Suprapubic skin (tissue), 4 donors: ENCODE measurements around the gene ZNF606.

ENCODE experiments used
- EP300 ChIP-seq: sonication (generic); formaldehyde crosslinking; IDR thresholded peaks from one replicate; pipeline ENCODE4 v1.6.1; 2017; ENCODE audit warnings: antibody characterized with exemption
- POLR2A ChIP-seq, 2 donors: fragments of 450-650 bp; IDR thresholded peaks; one replicate each; pipeline ENCODE4 v1.6.1; 2017; ENCODE audit warnings: antibody characterized with exemption in 2 of 2, mild to moderate bottlenecking in 2 of 2, moderate library complexity in 2 of 2
- POLR2AphosphoS5 ChIP-seq, 3 donors: sonication (generic); formaldehyde crosslinking; IDR thresholded peaks; one replicate each; pipeline ENCODE4 v1.6.1; 2017; ENCODE audit warnings: antibody characterized with exemption in 3 of 3
- TF ChIP-seq, protein P1 (sequence below), 2 donors: fragments of 200-600 bp in 1 of 2; fragments of 450-650 bp in 1 of 2; sonication (generic) in 1 of 2; IDR thresholded peaks; one replicate each; pipeline ENCODE4 v1.5.1; 2016 to 2019; ENCODE audit warnings: antibody characterized with exemption in 2 of 2, mild to moderate bottlenecking in 1 of 2, moderate library complexity in 1 of 2

DNA sequence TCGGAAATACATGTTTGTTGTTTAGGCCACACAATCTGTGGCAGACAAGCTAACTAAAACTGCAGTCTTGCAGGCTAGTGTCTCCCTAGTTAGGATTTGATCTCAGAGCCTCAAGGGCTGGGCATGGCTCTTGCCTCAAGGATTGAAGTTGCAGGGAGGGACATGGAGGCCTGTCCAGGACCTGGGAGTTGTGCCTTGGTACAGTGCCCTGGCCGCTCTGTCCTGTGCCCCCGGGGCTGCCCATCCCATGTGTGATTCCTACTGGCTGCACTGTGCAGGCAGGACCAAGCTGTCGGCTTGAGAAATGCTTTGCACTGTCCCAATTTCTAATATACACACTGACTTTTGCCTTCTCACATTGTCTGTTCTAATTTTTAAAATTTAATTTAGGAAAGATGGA, 47.6 kb downstream of the ZNF606 start:
- no peak for TF ChIP-seq POLR2AphosphoS5 (IDR thresholded peaks at IDR 0.05)
- TF ChIP-seq POLR2A (IDR thresholded peaks at IDR 0.05), result no peak
- TF ChIP-seq, protein P1, sequence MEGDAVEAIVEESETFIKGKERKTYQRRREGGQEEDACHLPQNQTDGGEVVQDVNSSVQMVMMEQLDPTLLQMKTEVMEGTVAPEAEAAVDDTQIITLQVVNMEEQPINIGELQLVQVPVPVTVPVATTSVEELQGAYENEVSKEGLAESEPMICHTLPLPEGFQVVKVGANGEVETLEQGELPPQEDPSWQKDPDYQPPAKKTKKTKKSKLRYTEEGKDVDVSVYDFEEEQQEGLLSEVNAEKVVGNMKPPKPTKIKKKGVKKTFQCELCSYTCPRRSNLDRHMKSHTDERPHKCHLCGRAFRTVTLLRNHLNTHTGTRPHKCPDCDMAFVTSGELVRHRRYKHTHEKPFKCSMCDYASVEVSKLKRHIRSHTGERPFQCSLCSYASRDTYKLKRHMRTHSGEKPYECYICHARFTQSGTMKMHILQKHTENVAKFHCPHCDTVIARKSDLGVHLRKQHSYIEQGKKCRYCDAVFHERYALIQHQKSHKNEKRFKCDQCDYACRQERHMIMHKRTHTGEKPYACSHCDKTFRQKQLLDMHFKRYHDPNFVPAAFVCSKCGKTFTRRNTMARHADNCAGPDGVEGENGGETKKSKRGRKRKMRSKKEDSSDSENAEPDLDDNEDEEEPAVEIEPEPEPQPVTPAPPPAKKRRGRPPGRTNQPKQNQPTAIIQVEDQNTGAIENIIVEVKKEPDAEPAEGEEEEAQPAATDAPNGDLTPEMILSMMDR (IDR thresholded peaks at IDR 0.05), result no peak
- no peak for TF ChIP-seq EP300
